ENCODE data around the gene PDLIM7.
A peak's percentile ranks its signal among the peaks of the same experiment; 100 is the strongest.

PDLIM7 gene

DNA sequence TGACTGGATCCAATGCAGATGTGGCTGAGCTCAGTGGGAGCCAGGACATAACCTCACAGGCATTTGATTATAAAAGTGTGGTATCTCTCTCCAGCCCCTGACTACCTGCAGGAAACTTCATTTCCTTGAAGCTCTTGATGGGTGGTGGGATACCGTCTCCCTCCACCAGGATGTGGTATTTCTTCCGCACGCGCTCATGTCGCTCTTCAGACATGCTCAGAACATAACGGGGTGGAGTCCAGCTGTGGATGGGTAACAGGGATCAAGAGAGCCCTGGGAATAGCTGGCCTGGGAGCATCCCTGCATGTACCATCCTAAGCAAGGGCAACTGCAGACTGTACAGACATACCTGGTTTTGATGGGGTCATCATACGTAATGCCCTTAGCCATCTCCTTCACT, 18.2 kb upstream of the PDLIM7 start:
- peak overlapping the region; percentile 97 for H3K4me3 ChIP-seq (replicated peaks; ENCODE audit: low read depth, low read length)
- TF ChIP-seq, protein P1, sequence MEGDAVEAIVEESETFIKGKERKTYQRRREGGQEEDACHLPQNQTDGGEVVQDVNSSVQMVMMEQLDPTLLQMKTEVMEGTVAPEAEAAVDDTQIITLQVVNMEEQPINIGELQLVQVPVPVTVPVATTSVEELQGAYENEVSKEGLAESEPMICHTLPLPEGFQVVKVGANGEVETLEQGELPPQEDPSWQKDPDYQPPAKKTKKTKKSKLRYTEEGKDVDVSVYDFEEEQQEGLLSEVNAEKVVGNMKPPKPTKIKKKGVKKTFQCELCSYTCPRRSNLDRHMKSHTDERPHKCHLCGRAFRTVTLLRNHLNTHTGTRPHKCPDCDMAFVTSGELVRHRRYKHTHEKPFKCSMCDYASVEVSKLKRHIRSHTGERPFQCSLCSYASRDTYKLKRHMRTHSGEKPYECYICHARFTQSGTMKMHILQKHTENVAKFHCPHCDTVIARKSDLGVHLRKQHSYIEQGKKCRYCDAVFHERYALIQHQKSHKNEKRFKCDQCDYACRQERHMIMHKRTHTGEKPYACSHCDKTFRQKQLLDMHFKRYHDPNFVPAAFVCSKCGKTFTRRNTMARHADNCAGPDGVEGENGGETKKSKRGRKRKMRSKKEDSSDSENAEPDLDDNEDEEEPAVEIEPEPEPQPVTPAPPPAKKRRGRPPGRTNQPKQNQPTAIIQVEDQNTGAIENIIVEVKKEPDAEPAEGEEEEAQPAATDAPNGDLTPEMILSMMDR (IDR thresholded peaks at IDR 0.05; ENCODE audit: low read length, missing control alignments): no peak
- no peak for DNase-seq (ENCODE audit: low read depth)

DNA sequence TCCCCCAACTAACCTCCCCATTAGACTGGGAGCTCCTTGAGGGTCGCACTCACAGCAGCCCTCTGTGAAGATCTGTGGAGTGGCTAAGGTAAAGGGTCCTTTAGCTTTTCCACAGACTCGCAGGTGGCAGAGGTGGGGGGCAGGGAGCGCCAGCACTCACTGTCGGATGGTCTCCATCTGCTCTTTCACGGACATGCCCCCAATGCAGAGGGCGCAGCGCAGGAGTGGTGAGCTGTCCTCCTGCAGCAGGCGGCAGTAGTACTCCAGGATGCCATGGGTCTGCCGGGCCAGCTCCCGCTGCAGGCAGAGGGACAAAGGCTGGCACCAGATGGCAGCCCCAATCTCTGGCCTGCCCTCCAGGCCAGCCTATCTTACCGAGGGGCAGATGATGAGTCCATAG, 17.1 kb upstream of the PDLIM7 start:
- no peak overlapping the region for H3K4me3 ChIP-seq (replicated peaks; ENCODE audit: low read depth, low read length)
- TF ChIP-seq, protein P1 (IDR thresholded peaks at IDR 0.05; ENCODE audit: low read length, missing control alignments): no peak
- no peak for DNase-seq (ENCODE audit: low read depth)

DNA sequence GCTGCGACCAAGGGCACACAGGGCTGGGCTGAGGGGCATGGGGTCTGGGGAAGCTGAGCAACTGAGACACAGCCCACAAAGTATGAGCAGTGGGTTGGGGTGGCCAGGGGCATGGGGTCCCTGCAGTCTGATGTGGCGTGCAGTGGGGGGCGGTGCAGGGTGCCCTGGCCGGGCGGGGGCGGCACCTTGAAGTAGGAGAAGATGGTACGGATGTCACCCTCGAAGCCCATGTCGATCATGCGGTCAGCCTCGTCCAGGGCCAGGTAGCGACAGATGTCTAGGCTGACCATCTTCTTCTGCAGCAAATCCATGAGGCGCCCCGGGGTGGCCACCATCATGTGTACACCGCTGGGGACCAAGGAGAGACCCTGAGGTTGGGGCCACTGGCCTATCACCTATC, 16.1 kb upstream of the PDLIM7 start:
- no peak for DNase-seq (ENCODE audit: low read depth)
- TF ChIP-seq, protein P1 (IDR thresholded peaks at IDR 0.05; ENCODE audit: low read length, missing control alignments): no peak
- no peak overlapping the region for H3K4me3 ChIP-seq (replicated peaks; ENCODE audit: low read depth, low read length)

DNA sequence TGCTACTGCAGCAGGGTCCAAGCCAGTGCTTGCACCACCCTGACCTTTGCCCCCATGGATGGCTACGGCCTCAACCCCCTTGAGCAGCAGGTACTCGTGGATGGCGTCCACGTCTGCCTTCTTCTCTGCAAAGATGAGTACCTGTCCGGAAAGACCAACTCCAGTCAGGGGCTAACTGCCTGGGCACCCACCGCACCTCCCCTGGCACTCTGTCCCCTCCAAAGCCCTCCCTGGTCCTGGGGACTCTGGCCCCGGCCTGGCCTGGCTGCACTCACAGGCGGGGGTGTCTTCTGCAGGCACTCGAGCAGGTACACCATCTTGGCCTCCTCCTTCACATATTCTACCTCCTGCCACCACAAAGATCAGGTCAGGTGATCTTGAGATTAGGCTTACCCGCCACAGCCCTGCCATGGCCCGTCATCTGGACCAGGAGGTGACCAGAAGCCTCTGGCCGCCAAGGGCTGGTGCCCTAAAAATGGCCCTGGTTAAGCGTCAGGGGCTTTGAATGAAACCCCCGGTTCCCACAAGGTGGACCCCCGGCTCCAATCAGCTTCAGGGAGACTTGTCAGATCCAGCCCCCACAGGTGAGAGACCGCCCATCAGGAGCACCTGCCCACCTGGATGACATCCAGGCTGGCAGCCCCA, 15.5 kb upstream of the PDLIM7 start:
- DNase-seq (ENCODE audit: low read depth): no peak
- TF ChIP-seq, protein P1 (IDR thresholded peaks at IDR 0.05; ENCODE audit: low read length, missing control alignments): no peak
- no peak overlapping the region for H3K4me3 ChIP-seq (replicated peaks; ENCODE audit: low read depth, low read length)

DNA sequence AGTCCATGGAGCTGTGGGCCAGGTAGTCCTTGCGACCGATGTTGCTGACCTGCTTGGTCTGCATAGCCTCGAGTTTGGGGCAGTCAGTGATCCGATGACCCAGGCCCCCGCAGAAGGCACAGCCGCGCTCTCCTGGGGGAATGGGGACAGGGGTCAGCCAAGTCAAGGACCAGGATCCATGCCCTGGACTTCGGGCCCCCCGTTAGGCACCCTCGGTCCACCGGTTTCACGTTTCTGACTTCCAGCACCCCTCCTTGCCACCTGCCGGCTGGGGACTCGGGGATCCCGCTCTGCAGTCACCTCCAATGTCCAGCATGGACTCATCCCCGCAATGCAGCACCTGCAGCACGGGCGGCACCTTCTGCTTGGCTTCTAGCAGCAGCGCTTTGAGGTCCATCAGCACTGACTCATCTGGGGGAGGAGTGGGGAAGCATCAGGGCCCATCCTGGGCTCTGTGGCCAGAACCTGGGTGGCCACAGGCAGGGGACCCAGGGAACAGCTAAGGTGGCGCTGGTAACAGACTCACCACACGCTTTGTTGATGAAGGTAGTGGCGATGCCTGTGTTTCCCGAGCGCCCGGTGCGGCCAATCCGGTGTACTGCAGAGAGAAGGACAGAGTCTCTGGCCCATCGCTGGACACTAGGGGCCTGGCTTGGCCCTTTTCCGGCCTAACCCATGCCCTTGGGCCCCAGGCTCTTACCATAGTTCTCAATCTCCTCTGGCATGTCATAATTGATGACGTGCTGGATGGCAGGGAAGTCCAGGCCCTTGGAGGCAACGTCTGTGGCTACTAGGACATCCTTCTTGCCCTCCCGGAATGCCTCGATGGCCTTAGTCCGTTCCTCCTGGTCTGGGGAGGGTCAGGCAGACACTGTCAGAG, 14.6 kb upstream of the PDLIM7 start:
- no peak for DNase-seq (ENCODE audit: low read depth)
- TF ChIP-seq, protein P1 (IDR thresholded peaks at IDR 0.05; ENCODE audit: low read length, missing control alignments): no peak
- no peak overlapping the region for H3K4me3 ChIP-seq (replicated peaks; ENCODE audit: low read depth, low read length)

DNA sequence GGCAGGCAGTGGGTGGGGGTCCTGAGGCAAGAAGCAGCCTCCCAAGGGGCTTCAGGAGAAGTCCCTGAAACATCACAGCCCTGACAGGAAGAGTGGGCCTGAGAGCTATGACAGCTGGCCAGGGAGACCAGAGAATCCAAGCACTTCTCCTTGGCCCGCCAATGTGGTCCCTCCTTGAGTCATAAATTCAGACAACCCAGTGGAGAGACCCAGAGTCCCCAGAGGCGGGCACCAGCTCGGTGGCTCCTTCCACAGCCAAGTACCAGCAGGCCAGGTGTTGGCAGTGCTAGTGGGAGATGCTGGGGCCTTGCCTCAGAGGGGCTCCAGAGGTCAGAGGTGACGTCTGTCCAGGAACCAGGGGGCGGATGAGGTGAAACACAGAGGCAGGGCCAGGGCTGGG, 13.8 kb upstream of the PDLIM7 start:
- no peak overlapping the region for H3K4me3 ChIP-seq (replicated peaks; ENCODE audit: low read depth, low read length)
- no peak for DNase-seq (ENCODE audit: low read depth)
- TF ChIP-seq, protein P1 (IDR thresholded peaks at IDR 0.05; ENCODE audit: low read length, missing control alignments): no peak

Data from fibroblast of pulmonary artery (primary cell).